Measurements from ENCODE around the gene NUDT9.
A peak's percentile ranks its signal among the peaks of the same experiment; 100 is the strongest.
"Not testable (repeated sequence)": the region's sequence is repeated elsewhere in the genome, so short reads cannot be mapped to it uniquely, and the experiment has no call there.

The NUDT9 gene

GRCh38 chr4:87422104-87423052 is at the start of gene NUDT9:
TSS of gene NUDT9 (plus strand) at chr4:87422573. CDS start at chr4:87422906, 333 bp downstream.
- DNase-seq (ENCODE audit: low read depth, low spot score): peak; percentile 85

- DNase-seq (ENCODE audit: low read depth, low spot score): no peak
Measured at GRCh38 chr4:87375719-87376291, 46.6 kb upstream of the NUDT9 start.

- DNase-seq (ENCODE audit: low read depth, low spot score): no peak
Measured at GRCh38 chr4:87377816-87378215, 44.6 kb upstream of the NUDT9 start.

- no peak for DNase-seq (ENCODE audit: low read depth, low spot score)
Measured at GRCh38 chr4:87382116-87382515, 40.3 kb upstream of the NUDT9 start.

DNA sequence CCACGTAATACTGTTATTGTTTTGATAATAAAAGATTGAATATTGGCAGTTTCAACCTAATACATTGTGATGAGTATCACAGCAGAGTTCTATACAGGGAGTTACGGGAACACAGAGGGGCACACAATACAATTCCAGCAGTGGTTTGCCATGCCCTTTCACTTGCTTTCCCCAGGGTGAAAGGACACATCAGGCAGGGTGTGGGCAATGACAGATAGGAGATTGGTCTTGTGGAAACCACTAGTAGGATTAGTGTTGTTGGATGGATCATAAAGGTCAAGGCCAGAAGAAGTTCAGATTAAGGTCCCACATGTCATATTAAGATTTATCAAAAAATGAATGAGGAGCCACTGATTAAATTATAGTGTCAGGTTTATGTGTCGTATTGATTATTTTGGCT is 39.4 kb upstream of the NUDT9 start:
- DNase-seq (ENCODE audit: low read depth, low spot score): no peak

GRCh38 chr4:87384466-87385132 is 37.8 kb upstream of the NUDT9 start:
- not testable (repeated sequence) for DNase-seq (ENCODE audit: low read depth, low spot score)

DNA sequence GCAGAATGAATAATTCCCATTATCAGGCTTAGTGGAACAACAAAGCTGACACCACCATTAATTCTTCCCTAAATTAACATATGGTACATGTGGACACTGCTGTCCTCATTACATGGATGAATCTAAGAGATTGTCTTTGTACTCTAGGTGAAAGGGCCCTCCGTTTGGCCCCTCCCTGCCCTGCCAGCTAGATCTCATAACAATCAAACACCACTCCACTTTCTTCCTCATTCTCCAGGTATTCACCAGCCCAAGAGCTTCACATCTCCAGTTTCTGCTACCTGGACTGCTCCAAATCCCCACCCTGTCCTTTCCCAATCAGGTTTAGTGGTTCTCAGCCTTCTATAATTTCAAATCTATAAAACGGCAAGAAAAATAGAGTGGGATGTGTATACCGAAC is 35.1 kb upstream of the NUDT9 start:
- DNase-seq (ENCODE audit: low read depth, low spot score): no peak

GRCh38 chr4:87388901-87389300 is 33.5 kb upstream of the NUDT9 start:
- no peak for DNase-seq (ENCODE audit: low read depth, low spot score)

- DNase-seq (ENCODE audit: low read depth, low spot score): not testable (repeated sequence)
Measured at GRCh38 chr4:87390055-87390454, 32.3 kb upstream of the NUDT9 start.

- DNase-seq (ENCODE audit: low read depth, low spot score): no peak
Measured at GRCh38 chr4:87390551-87390890, 31.9 kb upstream of the NUDT9 start.

DNA sequence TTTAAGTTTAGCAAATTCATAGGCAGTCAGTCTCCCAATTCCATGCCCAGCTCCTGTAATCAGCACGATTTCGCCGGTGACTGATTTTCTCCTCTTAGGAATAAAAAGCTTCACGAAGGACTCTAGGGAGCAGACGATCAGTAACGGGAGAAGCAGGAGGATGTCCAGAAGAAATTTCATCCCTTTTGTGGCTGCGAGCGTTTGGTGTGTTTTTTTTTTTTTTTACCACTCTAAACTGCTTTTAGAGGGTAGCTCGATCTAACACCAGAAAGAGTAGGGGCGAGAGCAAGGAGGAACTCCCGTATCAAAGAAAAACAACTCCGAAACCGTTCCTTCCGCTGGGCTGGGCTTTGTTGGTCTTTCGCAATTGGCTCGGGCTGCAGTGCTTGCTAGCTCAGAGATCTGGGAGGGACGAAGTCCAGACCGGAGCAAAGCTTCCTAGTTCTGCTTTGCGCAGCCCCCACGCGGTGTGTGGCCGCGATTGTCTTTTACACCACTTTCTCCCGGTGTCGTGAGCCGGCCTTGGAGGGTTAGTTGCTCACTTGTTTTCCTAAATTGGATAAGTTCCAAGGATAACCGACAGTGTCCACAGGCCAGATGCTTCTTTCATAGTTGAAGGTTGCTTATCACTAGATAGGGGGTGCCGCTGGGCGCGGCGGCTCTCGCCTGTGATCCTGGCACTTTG is 31.3 kb upstream of the NUDT9 start, which contains the start of gene HSD17B11:
TSS of gene HSD17B11 (minus strand) at position 298 of the 685 bp plus-strand sequence. CDS start at position 180, 118 bp downstream.
- DNase-seq (ENCODE audit: low read depth, low spot score): peak; percentile 72

DNA sequence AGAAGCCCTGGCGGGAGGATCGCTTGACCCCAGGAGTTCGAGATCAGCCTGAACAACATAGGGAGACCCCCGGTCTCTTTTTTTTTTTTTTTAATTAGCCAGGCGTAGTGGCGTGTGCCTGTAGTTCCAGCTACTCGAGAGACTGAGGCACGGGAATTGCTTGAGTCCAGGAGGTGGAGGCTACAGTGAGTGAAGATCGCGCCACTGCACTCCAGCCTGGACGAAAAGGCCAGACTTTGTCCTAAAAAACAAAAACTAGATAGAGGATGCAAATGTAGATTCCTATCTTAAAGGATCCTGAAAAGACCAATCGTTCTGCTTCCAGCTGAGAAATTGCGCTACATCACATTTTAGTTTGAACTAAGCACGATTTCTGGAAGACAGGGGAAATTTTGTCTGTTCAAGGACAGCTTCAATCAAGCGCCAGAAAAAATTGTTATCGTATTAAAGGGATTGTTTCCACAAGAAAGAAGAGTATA is 30.8 kb upstream of the NUDT9 start:
- DNase-seq (ENCODE audit: low read depth, low spot score): no peak

DNA sequence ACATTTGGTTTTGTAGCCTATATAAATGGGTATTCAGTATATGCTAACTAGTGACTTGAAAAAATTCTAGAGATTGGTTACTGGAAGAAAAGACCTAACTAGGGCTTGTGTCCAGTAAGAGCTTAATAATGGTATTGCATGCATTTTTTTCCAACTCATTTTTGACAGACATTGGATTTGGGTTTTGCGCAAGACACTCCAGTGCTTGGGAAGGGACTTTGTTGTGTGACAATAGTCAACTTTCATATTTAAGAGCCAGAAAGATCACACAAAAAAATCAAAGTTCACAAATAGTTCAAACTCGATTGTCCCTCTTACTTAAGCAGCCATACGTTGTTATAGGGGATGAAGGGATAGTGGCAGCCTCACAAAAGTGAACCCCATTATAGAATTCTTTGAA is 30.2 kb upstream of the NUDT9 start:
- no peak for DNase-seq (ENCODE audit: low read depth, low spot score)

DNA sequence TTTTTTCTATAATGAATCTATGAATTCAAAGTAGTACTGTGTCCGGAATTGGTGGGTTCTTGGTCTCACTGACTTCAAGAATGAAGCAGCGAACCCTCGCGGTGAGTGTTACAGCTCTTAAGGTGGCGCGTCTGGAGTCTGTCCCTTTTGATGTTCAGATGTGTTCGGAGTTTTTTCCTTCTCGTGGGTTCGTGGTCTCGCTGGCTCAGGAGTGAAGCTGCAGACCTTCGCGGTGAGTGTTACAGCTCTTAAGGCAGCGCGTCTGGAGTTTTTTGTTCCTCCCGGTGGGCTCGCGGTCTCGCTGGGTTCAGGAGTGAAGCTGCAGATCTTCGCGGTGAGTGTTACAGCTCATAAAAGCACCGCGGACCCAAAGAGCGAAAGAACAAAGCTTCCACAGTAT is 27.3 kb upstream of the NUDT9 start:
- not testable (repeated sequence) for DNase-seq (ENCODE audit: low read depth, low spot score)

GRCh38 chr4:87395851-87396250 is 26.5 kb upstream of the NUDT9 start:
- not testable (repeated sequence) for DNase-seq (ENCODE audit: low read depth, low spot score)

GRCh38 chr4:87399148-87399547 is 23.2 kb upstream of the NUDT9 start:
- no peak for DNase-seq (ENCODE audit: low read depth, low spot score)

GRCh38 chr4:87399954-87400353 is 22.4 kb upstream of the NUDT9 start:
- no peak for DNase-seq (ENCODE audit: low read depth, low spot score)

- not testable (repeated sequence) for DNase-seq (ENCODE audit: low read depth, low spot score)
Measured at GRCh38 chr4:87403732-87404131, 18.6 kb upstream of the NUDT9 start.

DNA sequence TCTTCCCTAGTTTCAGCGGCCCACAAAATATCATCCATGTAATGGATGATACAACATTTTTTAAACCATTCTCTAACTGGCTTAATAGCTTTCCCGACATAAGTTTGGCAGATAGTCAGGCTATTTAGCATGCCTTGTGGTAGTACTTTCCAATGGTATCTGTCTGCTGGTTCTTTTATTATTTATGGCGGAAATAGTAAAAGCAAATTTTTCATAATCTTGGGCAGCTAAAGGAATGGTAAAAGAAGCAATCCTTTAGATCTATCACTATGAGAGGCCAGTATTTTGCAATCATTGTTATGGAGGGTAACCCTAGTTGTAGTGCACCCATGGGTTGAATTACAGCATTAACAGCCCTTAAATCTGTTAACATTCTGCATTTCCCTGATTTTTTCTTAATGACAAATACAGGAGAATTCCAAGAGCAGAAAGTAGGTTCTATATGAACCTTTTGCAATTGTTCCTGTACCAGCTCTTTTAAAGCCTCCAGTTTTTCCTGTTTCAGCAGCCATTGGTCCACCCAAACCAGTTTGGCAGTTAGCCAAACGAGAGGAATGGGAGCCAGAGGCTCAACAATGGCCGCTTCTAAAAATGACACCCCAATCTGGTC is 17.1 kb upstream of the NUDT9 start:
- DNase-seq (ENCODE audit: low read depth, low spot score): no peak

DNA sequence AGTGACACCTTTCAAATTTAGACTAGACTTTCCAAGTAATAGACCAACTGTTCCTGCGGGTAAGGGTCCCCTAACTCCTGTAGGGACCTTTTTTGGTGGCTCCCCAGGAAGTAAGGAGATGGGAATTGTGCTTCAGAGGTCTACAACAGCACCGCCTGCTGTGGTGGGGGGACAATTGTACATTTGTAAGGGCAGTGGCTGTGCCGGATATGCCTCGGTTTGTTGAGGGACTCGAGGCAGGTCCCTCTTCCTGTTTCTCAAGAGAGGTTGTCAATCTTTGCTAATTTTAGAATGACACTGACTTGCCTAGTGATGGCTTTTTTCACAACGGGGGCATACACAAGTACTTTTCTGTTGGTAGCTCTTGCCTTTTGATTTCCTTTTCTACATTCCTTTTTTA is 15.9 kb upstream of the NUDT9 start:
- DNase-seq (ENCODE audit: low read depth, low spot score): no peak

DNA sequence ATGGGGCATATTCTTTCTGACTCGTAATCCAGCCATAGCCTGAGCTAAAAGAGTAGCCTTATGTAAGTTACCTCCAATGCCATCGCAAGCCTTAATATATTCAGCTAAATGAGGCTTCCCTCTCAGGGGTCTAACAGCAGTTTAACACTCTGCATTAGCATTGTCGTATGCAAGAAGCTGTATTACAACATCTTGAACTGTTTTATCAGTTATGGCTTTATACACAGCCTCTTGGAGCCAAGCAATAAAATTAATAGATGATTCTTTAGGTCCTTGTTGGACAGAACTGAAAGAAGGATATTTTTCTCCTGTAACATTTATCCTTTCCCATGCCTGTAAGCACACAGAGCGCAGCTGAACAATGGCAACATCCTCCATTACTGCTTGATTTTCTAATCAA is 15.5 kb upstream of the NUDT9 start:
- not testable (repeated sequence) for DNase-seq (ENCODE audit: low read depth, low spot score)
